Measurements from ENCODE around the gene PSMD2.

Gene PSMD2

GRCh38 chr3:184343200-184343876, 44.3 kb downstream of the PSMD2 start:
- no peaks in the 10 kb centered on the region for H3K9me2 ChIP-seq (replicated peaks; ENCODE audit: insufficient read depth, low read length)
- TF ChIP-seq EZH2phosphoT487 (IDR thresholded peaks at IDR 0.05; ENCODE audit: low read length) = no peak
- no peak for TF ChIP-seq EZH2 (optimal IDR thresholded peaks at IDR 0.05; ENCODE audit: low read depth, low read length)
- no peak for TF ChIP-seq CTCF (IDR thresholded peaks at IDR 0.05; ENCODE audit: low read length)
- no peaks in the 10 kb centered on the region for H3K27me3 ChIP-seq (replicated peaks; ENCODE audit: insufficient read depth, low read length)
- no peak overlapping the region for H3K4me2 ChIP-seq (ENCODE audit: low read depth, low read length)
- peaks cover 4% of the 10 kb centered on the region; the same call in 1 of the 2 replicates for H3K4me1 ChIP-seq (ENCODE audit: low read length)
- no peak overlapping the region for H3K9ac ChIP-seq (ENCODE audit: low read length)
- H3K4me3 ChIP-seq (ENCODE audit: low read length) = no peak overlapping the region
- no peak overlapping the region for H3K27ac ChIP-seq (ENCODE audit: low read length)
- no peaks in the 10 kb centered on the region for H3F3A ChIP-seq (ENCODE audit: insufficient read depth, low read length)
- no peaks in the 10 kb centered on the region for H3K36me3 ChIP-seq (replicated peaks; ENCODE audit: insufficient read depth, low read length)
- H4K20me1 ChIP-seq (ENCODE audit: insufficient read depth, low read length) = no peaks in the 10 kb centered on the region
- no peak for DNase-seq
- no peak overlapping the region for H2AFZ ChIP-seq (ENCODE audit: low read length)
- H3K79me2 ChIP-seq (ENCODE audit: low read length) = no peaks in the 10 kb centered on the region
- H3K9me3 ChIP-seq (replicated peaks; ENCODE audit: insufficient read depth, low read length) = no peaks in the 10 kb centered on the region

- no peaks in the 10 kb centered on the region for H3K27me3 ChIP-seq (replicated peaks; ENCODE audit: insufficient read depth, low read length)
- H3K4me2 ChIP-seq (ENCODE audit: low read depth, low read length) = no peak overlapping the region
- TF ChIP-seq EZH2phosphoT487 (IDR thresholded peaks at IDR 0.05; ENCODE audit: low read length) (no peak), EZH2 (optimal IDR thresholded peaks at IDR 0.05; ENCODE audit: low read depth, low read length) (no peak), CTCF (IDR thresholded peaks at IDR 0.05; ENCODE audit: low read length) (no peak)
- no peak overlapping the region for H2AFZ ChIP-seq (ENCODE audit: low read length)
- H3K4me1 ChIP-seq (ENCODE audit: low read length) = peaks cover 4% of the 10 kb centered on the region; the same call in 1 of the 2 replicates
- H4K20me1 ChIP-seq (ENCODE audit: insufficient read depth, low read length) = no peaks in the 10 kb centered on the region
- no peaks in the 10 kb centered on the region for H3K79me2 ChIP-seq (ENCODE audit: low read length)
- DNase-seq = no peak
- H3K4me3 ChIP-seq (ENCODE audit: low read length) = no peak overlapping the region
- H3K9ac ChIP-seq (ENCODE audit: low read length) = no peak overlapping the region
- no peak overlapping the region for H3K27ac ChIP-seq (ENCODE audit: low read length)
- no peaks in the 10 kb centered on the region for H3K9me2 ChIP-seq (replicated peaks; ENCODE audit: insufficient read depth, low read length)
- H3K36me3 ChIP-seq (replicated peaks; ENCODE audit: insufficient read depth, low read length) = no peaks in the 10 kb centered on the region
- H3K9me3 ChIP-seq (replicated peaks; ENCODE audit: insufficient read depth, low read length) = no peaks in the 10 kb centered on the region
- no peaks in the 10 kb centered on the region for H3F3A ChIP-seq (ENCODE audit: insufficient read depth, low read length)
Observed at GRCh38 chr3:184344579-184345316, 45.7 kb downstream of the PSMD2 start.

- H3K9me2 ChIP-seq (replicated peaks; ENCODE audit: insufficient read depth, low read length) = no peaks in the 10 kb centered on the region
- H3K9ac ChIP-seq (ENCODE audit: low read length) = no peak overlapping the region
- DNase-seq = peak; percentile 88
Observed at GRCh38 chr3:184345317-184346144, 46.5 kb downstream of the PSMD2 start.

More at GRCh38 chr3:184345317-184346144, 46.5 kb downstream of the PSMD2 start:
- Histone ChIP-seq H3K79me2 (ENCODE audit: low read length) (no peaks in the 10 kb centered on the region), H3K4me1 (ENCODE audit: low read length) (peaks cover 4% of the 10 kb centered on the region; the same call in 1 of the 2 replicates), H3K27me3 (replicated peaks; ENCODE audit: insufficient read depth, low read length) (no peaks in the 10 kb centered on the region), H3K4me2 (ENCODE audit: low read depth, low read length) (no peak overlapping the region), H2AFZ (ENCODE audit: low read length) (0 out of 2 replicates have a peak overlapping the region, but pooled peaks have one; percentile 29), H3K27ac (ENCODE audit: low read length) (no peak overlapping the region), H3K36me3 (replicated peaks; ENCODE audit: insufficient read depth, low read length) (no peaks in the 10 kb centered on the region), H3F3A (ENCODE audit: insufficient read depth, low read length) (no peaks in the 10 kb centered on the region), H3K9me3 (replicated peaks; ENCODE audit: insufficient read depth, low read length) (no peaks in the 10 kb centered on the region), H3K4me3 (ENCODE audit: low read length) (no peak overlapping the region), H4K20me1 (ENCODE audit: insufficient read depth, low read length) (no peaks in the 10 kb centered on the region)
- peak; percentile 82 for TF ChIP-seq CTCF (IDR thresholded peaks at IDR 0.05; ENCODE audit: low read length)
- TF ChIP-seq EZH2phosphoT487 (IDR thresholded peaks at IDR 0.05; ENCODE audit: low read length) = no peak
